Spleen (tissue), 7 donors: ENCODE results near the gene LHFPL3.

Experiments used
- CTCF ChIP-seq, 11 experiments: fragments of 200-600 bp in 7 of 11; fragments of 450-650 bp in 4 of 11; sonication (generic) in 4 of 11; IDR thresholded peaks in 8 of 11; conservative IDR thresholded peaks in 3 of 11; 1 replicate in 7 of 11; 2 replicates in 4 of 11; pipeline versions ENCODE4 v1.4.0 to v1.8.0; 2016 to 2021; ENCODE audit warnings: antibody characterized with exemption in 11 of 11, inconsistent platforms in 4 of 11, mild to moderate bottlenecking in 1 of 11
- POLR2A ChIP-seq, 3 donors: fragments of 450-650 bp; IDR thresholded peaks; one replicate each; pipeline ENCODE4 v1.5.1; 2017; ENCODE audit warnings: antibody characterized with exemption in 3 of 3, mild to moderate bottlenecking in 1 of 3
- POLR2AphosphoS5 ChIP-seq, 3 donors: sonication (generic); formaldehyde crosslinking; IDR thresholded peaks; one replicate each; pipeline ENCODE4 v1.5.1; 2017; ENCODE audit warnings: antibody characterized with exemption in 3 of 3
- donor health status: DM: no; HTN: no; CAD: no; lungs with moderate emphysema.
- donor health status: DM: no; HTN: no; CAD: no.
- donor health status: DM: no; HTN: no; CAD: no.

- TF ChIP-seq CTCF (IDR thresholded peaks at IDR 0.05 in 8 of 11, conservative IDR thresholded peaks at IDR 0.05 in 3 of 11) = no peak
- no peak for TF ChIP-seq POLR2AphosphoS5 (IDR thresholded peaks at IDR 0.05)
- no peak for TF ChIP-seq POLR2A (IDR thresholded peaks at IDR 0.05)
These were observed 88.5 kb downstream of the LHFPL3 start for GRCh38 chr7:104416866-104417393.
